GM21737 (cell line): ENCODE results near the gene MTHFR.

ENCODE experiments used
- ATAC-seq: cut with Tn5 transposase; IDR thresholded peaks from one replicate; pipeline ENCODE4 v1.9.1; 2021; ENCODE audit warnings: mild to moderate bottlenecking, moderate library complexity; ENCODE audit not compliant: unreplicated experiment

MTHFR gene

GRCh38 chr1:11736746-11737639 is 68.8 kb downstream of the MTHFR start:
- no peak for ATAC-seq

- peak; percentile 67 for ATAC-seq
Observed at GRCh38 chr1:11735854-11736745, 69.7 kb downstream of the MTHFR start, which contains the start of gene AGTRAP. Gene AGTRAP, plus strand, starts transcription at chr1:11736136. Its CDS starts 73 bp downstream, at chr1:11736209.
